GM19025 (cell line): ENCODE measurements around the gene C7orf33.

ENCODE experiments used
- ATAC-seq: cut with Tn5 transposase; IDR thresholded peaks from one replicate; pipeline ENCODE4 v1.9.1; 2021; ENCODE audit warnings: mild to moderate bottlenecking, low read depth, moderate library complexity; ENCODE audit not compliant: unreplicated experiment

C7orf33 gene

GRCh38 chr7:148624735-148625134, 34.2 kb downstream of the C7orf33 start:
- no peak for ATAC-seq

DNA sequence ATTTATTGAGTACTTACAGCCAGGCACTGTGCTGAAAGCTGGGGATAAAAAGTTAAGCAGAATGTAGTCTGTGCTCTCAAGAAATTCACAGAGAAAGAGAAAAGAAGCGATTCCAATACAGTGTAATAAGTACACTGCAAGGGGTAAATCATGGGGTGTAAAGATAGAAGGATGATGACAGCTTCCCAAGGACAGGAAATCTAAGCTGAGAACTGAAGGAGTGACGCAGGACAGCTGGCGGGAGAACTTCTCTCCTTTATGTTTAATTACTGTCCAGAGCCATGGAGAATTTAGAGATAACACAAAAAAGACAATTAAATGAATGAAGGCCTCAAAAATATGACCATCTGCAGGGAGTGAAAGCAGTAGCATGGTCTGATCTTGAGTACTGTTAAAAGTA, 34.8 kb downstream of the C7orf33 start:
- no peak for ATAC-seq

GRCh38 chr7:148626828-148627227, 36.3 kb downstream of the C7orf33 start:
- no peak for ATAC-seq

DNA sequence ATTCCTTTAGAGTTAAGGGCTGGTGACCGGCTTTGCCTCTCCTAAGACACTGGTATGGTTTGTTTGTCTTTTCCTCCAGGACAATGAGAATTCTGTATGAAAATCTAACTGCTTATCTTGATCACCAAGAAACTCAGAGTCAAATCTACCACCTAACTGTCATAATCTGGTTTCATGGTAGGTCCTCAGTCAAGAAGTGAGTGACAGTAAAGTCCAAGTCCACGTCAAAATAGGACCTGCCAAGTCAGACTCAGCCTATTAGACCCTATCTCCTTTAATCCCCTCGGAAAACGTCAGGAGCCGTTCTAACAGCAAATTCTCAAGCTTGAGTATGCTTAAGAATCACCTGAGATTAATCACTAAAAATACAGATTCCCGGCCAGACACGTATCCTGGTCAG, 37.4 kb downstream of the C7orf33 start:
- no peak for ATAC-seq

DNA sequence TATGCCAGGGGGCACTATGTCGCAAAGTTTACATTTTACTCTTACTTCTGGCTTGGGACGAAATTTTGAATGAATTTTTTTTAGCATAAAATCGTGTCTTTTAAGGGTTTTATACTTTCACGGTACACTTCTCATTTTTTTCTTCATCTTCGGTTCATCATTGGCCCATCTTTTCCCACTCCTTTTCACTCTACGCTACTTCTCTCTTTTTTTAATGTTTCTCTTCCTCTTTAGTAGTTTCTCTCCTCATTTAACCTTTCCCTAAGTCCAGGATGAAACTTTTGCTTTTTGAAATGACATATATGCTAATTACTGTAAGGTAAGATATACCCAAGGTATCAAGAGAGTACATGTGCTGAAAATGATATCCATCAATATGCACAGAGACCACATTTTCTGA, 39.5 kb downstream of the C7orf33 start:
- no peak for ATAC-seq

- ATAC-seq: no peak
Observed at GRCh38 chr7:148633761-148634160, 43.2 kb downstream of the C7orf33 start.

GRCh38 chr7:148637094-148637493, 46.5 kb downstream of the C7orf33 start:
- no peak for ATAC-seq

DNA sequence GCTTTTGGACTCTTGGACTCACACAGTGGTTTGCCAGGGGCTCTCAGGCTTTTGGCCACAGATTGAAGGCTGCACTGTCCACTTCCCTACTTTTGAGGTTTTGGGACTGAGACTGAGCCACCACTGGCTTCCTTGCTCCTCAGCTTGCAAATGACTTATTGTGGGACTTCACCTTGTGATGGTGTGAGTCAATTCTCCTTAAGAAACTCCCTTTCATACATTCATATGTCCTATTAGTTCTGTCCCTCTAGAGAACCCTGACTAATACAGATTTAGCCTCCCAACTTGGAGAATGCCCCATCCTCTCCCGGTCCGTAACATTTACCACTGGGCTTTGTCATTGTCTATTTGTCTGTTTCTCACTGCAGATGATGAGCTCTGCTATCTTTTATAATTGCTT, 55.3 kb downstream of the C7orf33 start:
- ATAC-seq: no peak

DNA sequence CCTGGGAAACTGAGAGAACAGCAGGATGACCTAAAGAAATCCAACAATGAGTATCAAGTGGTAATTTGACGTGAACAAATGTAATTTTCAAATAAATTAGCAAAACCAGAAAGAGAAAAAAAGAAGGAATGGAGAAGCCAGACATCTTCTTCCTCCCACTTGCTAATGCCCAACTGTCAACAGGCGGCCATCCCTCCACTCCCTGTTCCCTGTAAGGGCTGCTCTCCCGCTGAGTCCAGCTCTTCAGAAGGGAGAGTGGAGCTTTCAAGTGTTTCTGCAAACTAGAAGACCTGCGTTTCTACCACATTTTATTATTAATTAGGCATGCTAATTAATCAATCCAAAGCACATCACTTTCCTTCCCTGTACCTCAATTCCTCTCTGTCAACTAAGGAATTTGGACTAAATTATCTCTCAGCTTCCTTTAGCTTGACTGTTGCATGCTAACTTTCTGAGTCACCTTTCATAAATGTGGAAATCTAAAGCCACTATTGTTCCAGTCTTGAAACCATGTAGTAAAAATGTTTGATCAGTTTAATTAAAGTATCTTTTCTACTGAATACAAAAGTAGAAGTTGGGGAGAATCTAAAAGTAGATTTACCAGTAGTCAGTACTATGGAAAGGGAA, 59.8 kb downstream of the C7orf33 start:
- ATAC-seq: no peak

- no peak for ATAC-seq
Observed at GRCh38 chr7:148652773-148653172, 62.2 kb downstream of the C7orf33 start.

- ATAC-seq: no peak
Observed at GRCh38 chr7:148657929-148658328, 67.4 kb downstream of the C7orf33 start.

DNA sequence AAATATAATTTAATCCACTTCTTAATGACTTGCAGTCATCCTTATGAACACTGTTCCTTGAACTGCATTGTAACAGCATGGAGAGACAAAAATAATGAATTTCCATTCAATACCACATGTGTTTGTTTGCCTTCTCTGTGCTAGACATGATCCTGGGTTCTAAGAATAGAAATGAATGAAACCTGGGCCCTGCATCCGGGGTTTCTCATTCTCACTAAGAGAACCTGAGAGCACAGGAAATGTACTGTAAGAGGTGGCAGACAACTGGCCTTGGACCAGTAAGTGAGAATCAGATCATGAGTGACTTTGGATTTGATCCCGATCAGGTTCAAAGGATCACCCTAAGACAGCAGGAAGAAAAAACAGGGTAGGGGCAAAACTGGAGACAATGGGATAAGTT, 70.9 kb downstream of the C7orf33 start:
- no peak for ATAC-seq

DNA sequence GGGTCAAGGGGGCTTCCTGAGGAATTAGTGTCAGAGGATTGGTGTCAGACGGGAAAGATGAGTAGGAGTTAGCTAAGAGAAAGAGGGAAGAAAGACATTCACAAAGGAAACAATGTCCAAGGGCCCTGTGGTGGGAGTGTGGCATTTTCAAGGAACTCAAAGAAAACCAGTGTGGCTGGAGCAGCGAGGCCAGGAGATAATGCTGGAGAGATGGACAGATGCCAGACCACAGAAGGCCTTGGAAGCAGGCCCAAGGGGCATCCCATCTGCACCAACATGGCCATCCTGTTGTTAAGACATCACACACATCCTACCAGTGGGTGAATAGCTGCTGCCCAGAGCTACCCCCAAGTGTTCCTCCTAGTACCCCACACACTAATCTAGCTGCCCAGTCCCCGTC, 72.1 kb downstream of the C7orf33 start:
- no peak for ATAC-seq

GRCh38 chr7:148664324-148664723, 73.8 kb downstream of the C7orf33 start:
- ATAC-seq: no peak

DNA sequence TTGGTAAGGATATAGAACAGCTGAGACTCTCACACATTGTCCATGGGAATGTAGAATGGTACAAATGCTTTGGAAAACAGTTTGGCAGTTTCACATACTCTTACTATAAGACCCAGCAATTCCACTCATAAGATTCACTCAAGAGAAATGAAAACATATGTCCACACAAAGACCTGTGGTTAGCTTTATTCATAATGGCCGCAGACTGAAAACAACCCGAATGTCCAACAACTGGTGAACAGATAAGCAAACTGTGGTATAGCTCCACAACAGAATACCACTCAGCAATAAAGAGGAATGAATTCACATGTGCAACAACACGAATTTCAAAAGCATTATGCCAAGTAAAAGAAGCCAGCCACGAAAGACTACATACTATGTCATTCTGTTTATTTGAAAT, 74.7 kb downstream of the C7orf33 start:
- no peak for ATAC-seq
